ENCODE results near the gene BEND3. TPM values are rescaled to one million over a fixed set of nuclear protein-coding genes. Genes with fewer than 3 reads are reported as not detected.
A peak's percentile ranks its signal among the peaks of the same experiment; 100 is the strongest.

The BEND3 gene
- polyA plus RNA-seq, 3 donors = 0.17 to 0.52 (median 0.24) TPM

GRCh38 chr6:107066697-107067659 is 48.3 kb downstream of the BEND3 start:
- Histone ChIP-seq H4K20me1 (ENCODE audit: insufficient read depth, low read length) (no peaks in the 10 kb centered on the region), H3K9ac (ENCODE audit: insufficient read depth, low read length, poor library complexity, severe bottlenecking) (no peak overlapping the region), H3K4me2 (replicated peaks; ENCODE audit: extremely low read depth, low read length, poor library complexity, severe bottlenecking) (no peak overlapping the region), H3K27me3 (ENCODE audit: control insufficient read depth in 2 of 2, insufficient read depth in 2 of 2, low read length in 2 of 2) (no peaks in the 10 kb centered on the region), H3K4me3 (replicated peaks in 1 of 3; ENCODE audit: low read depth in 2 of 3, low read length in 3 of 3) (no peak overlapping the region), H3K4me1 (ENCODE audit: control insufficient read depth in 1 of 2, insufficient read depth in 2 of 2, low read length in 2 of 2) (peaks cover 8 to 9% of the 10 kb centered on the region in 2 donors), H3K9me3 (replicated peaks in 1 of 2; ENCODE audit: control insufficient read depth in 1 of 2, insufficient read depth in 1 of 2, low read length in 2 of 2) (no peaks in the 10 kb centered on the region), H3K36me3 (replicated peaks in 1 of 2; ENCODE audit: control insufficient read depth in 1 of 2, insufficient read depth in 2 of 2, low read length in 2 of 2) (no peaks in the 10 kb centered on the region), H3K27ac (ENCODE audit: low read depth in 1 of 2, low read length in 2 of 2) (no peak overlapping the region), H2AFZ (ENCODE audit: insufficient read depth, low read depth, low read length, poor library complexity, severe bottlenecking) (no peak overlapping the region), H3K79me2 (ENCODE audit: insufficient read depth, low read length) (no peaks in the 10 kb centered on the region)
- peaks cover 6 to 19% of the 10 kb centered on the region in 2 donors for H3K36me3 Mint-ChIP-seq
- DNase-seq = no peak
- TF ChIP-seq, protein P1, sequence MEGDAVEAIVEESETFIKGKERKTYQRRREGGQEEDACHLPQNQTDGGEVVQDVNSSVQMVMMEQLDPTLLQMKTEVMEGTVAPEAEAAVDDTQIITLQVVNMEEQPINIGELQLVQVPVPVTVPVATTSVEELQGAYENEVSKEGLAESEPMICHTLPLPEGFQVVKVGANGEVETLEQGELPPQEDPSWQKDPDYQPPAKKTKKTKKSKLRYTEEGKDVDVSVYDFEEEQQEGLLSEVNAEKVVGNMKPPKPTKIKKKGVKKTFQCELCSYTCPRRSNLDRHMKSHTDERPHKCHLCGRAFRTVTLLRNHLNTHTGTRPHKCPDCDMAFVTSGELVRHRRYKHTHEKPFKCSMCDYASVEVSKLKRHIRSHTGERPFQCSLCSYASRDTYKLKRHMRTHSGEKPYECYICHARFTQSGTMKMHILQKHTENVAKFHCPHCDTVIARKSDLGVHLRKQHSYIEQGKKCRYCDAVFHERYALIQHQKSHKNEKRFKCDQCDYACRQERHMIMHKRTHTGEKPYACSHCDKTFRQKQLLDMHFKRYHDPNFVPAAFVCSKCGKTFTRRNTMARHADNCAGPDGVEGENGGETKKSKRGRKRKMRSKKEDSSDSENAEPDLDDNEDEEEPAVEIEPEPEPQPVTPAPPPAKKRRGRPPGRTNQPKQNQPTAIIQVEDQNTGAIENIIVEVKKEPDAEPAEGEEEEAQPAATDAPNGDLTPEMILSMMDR (IDR thresholded peaks at IDR 0.05) = no peak
- no peak overlapping the region for H3K4me3 Mint-ChIP-seq
- H3K9me3 Mint-ChIP-seq = peaks cover 0 to 5% (median 0%) of the 10 kb centered on the region in 7 donors
- intact Hi-C loops (cut with micrococcal nuclease) = no loop called here
- H3K27ac Mint-ChIP-seq = no peak overlapping the region
- WGBS (ENCODE audit: insufficient coverage) = no CpG with 5 or more reads among the region's 9 CpGs
- H3K27me3 Mint-ChIP-seq (ENCODE audit: low read depth in 3 of 3) = peaks cover 2 to 5% (median 4%) of the 10 kb centered on the region in 3 donors
- peaks cover 12% of the 10 kb centered on the region for H3K4me1 Mint-ChIP-seq

GRCh38 chr6:107064579-107065065 is 50.7 kb downstream of the BEND3 start:
- H3K79me2 ChIP-seq (ENCODE audit: insufficient read depth, low read length) = no peaks in the 10 kb centered on the region
- Mint-ChIP-seq H3K27ac (peak overlapping the region in 4 of 7 donors; percentile 46 to 62 (median 56)), H3K27me3 (ENCODE audit: low read depth in 3 of 3) (peaks cover 8 to 11% (median 10%) of the 10 kb centered on the region in 3 donors), H3K36me3 (peaks cover 1 to 10% of the 10 kb centered on the region in 2 donors), H3K9me3 (peaks cover 0 to 5% (median 0%) of the 10 kb centered on the region in 7 donors), H3K4me3 (peak overlapping the region; percentile 37 to 70), H3K4me1 (peaks cover 26% of the 10 kb centered on the region)
- TF ChIP-seq, protein P1 (IDR thresholded peaks at IDR 0.05) = no peak
- H3K4me1 ChIP-seq (ENCODE audit: control insufficient read depth in 1 of 2, insufficient read depth in 2 of 2, low read length in 2 of 2) = peaks cover 20% of the 10 kb centered on the region in 2 donors
- no CpG with 5 or more reads among the region's 6 CpGs for WGBS (ENCODE audit: insufficient coverage)
- no peak for DNase-seq
- intact Hi-C loops (cut with micrococcal nuclease) = no loop called here
- no peaks in the 10 kb centered on the region for H3K27me3 ChIP-seq (ENCODE audit: control insufficient read depth in 2 of 2, insufficient read depth in 2 of 2, low read length in 2 of 2)
- peak overlapping the region; percentile 12 for H3K9ac ChIP-seq (ENCODE audit: insufficient read depth, low read length, poor library complexity, severe bottlenecking)
- H2AFZ ChIP-seq (ENCODE audit: insufficient read depth, low read depth, low read length, poor library complexity, severe bottlenecking) = no peak overlapping the region
- no peaks in the 10 kb centered on the region for H3K9me3 ChIP-seq (replicated peaks in 1 of 2; ENCODE audit: control insufficient read depth in 1 of 2, insufficient read depth in 1 of 2, low read length in 2 of 2)
- H3K27ac ChIP-seq (ENCODE audit: low read depth in 1 of 2, low read length in 2 of 2) = no peak overlapping the region
- H3K4me2 ChIP-seq (replicated peaks; ENCODE audit: extremely low read depth, low read length, poor library complexity, severe bottlenecking) = peak overlapping the region; percentile 44
- H4K20me1 ChIP-seq (ENCODE audit: insufficient read depth, low read length) = no peaks in the 10 kb centered on the region
- peak overlapping the region in 1 of 3 experiments; percentile 28 for H3K4me3 ChIP-seq (replicated peaks in 1 of 3; ENCODE audit: low read depth in 2 of 3, low read length in 3 of 3)
- H3K36me3 ChIP-seq (replicated peaks in 1 of 2; ENCODE audit: control insufficient read depth in 1 of 2, insufficient read depth in 2 of 2, low read length in 2 of 2) = no peaks in the 10 kb centered on the region
